HepG2 (cell line): ENCODE measurements around the gene GRHPR. TPM values are rescaled to one million over a fixed set of nuclear protein-coding genes. Genes with fewer than 3 reads are reported as not detected.
A peak's percentile ranks its signal among the peaks of the same experiment; 100 is the strongest.

Experiments used
- CHD2 ChIP-seq: IDR thresholded peaks from 2 replicates; pipeline ENCODE4 v1.6.1; 2011; ENCODE audit warnings: low read depth, low read length, improper control_type of control experiment
- KDM1A ChIP-seq: IDR thresholded peaks from 2 replicates; pipeline ENCODE4 v1.6.1; 2016; ENCODE audit warnings: missing compliant biosample characterization
- NR2F1 ChIP-seq, 2 experiments: fragments of 450-650 bp in 1 of 2; formaldehyde crosslinking in 1 of 2; IDR thresholded peaks; 2 replicates each; pipeline versions ENCODE4 v1.5.0 to v1.6.1; 2016 to 2020; ENCODE audit warnings: mild to moderate bottlenecking in 1 of 2, missing compliant biosample characterization in 1 of 2, missing genetic modification reagents in 1 of 2, moderate library complexity in 1 of 2
- POLR2AphosphoS2 ChIP-seq: IDR thresholded peaks from 2 replicates; pipeline ENCODE4 v1.6.1; 2011; ENCODE audit warnings: low read depth, low read length, improper control_type of control experiment
- RBM39 ChIP-seq: fragments of 200-400 bp; formaldehyde crosslinking; IDR thresholded peaks from one replicate; pipeline ENCODE4 v1.6.1; 2018; ENCODE audit warnings: antibody characterized with exemption, mild to moderate bottlenecking, low read depth, low read length; ENCODE audit not compliant: poor library complexity, severe bottlenecking
- SATB2 ChIP-seq: sonication (generic); formaldehyde crosslinking; IDR thresholded peaks from 2 replicates; pipeline ENCODE4 v1.5.0; 2020; ENCODE audit warnings: missing genetic modification reagents
- SOX6 ChIP-seq, 2 experiments: fragments of 450-650 bp in 1 of 2; sonication (generic) in 1 of 2; formaldehyde crosslinking in 1 of 2; IDR thresholded peaks; 2 replicates each; pipeline versions ENCODE4 v1.4.0 to v1.6.1; 2017 to 2020; ENCODE audit warnings: antibody characterized with exemption in 1 of 2, mild to moderate bottlenecking in 1 of 2, missing genetic modification reagents in 1 of 2
- TOPORS ChIP-seq: sonication (generic); formaldehyde crosslinking; IDR thresholded peaks from 2 replicates; pipeline ENCODE4 v1.8.0; 2023; ENCODE audit warnings: mild to moderate bottlenecking, missing genetic modification reagents
- ZNF263 ChIP-seq: sonication (generic); formaldehyde crosslinking; IDR thresholded peaks from 2 replicates; pipeline ENCODE4 v1.4.0; 2020; ENCODE audit warnings: missing genetic modification reagents
- ZNF354B ChIP-seq: sonication (generic); formaldehyde crosslinking; IDR thresholded peaks from 2 replicates; pipeline ENCODE4 v1.8.0; 2022; ENCODE audit warnings: mild to moderate bottlenecking, missing genetic modification reagents
- ZNF567 ChIP-seq: sonication (generic); formaldehyde crosslinking; IDR thresholded peaks from 2 replicates; pipeline ENCODE4 v1.8.1; 2023; ENCODE audit warnings: mild to moderate bottlenecking, missing genetic modification reagents, borderline replicate concordance
- ZNF891 ChIP-seq: sonication (generic); formaldehyde crosslinking; IDR thresholded peaks from 2 replicates; pipeline ENCODE4 v1.5.0; 2020; ENCODE audit warnings: mild to moderate bottlenecking, missing genetic modification reagents
- ZSCAN12 ChIP-seq: sonication (generic); formaldehyde crosslinking; IDR thresholded peaks from 2 replicates; pipeline ENCODE4 v1.9.0; 2021; ENCODE audit warnings: mild to moderate bottlenecking, missing genetic modification reagents
- ZSCAN22 ChIP-seq: sonication (generic); formaldehyde crosslinking; IDR thresholded peaks from 2 replicates; pipeline ENCODE4 v1.4.0; 2020; ENCODE audit warnings: mild to moderate bottlenecking, missing genetic modification reagents
- polyA plus RNA-seq, 8 experiments: library from polyadenylated mRNA; depleted of rRNA in 3 of 8; stranded (reverse) in 7 of 8; unstranded in 1 of 8; fragments of >200 nt; fragmentation: Illumina TruSeq in 4 of 8; extraction: Trizol in 4 of 8; gene quantifications; 2 replicates each; pipeline versions ENCODE4 v1.2.1 to v1.2.3, GENCODE V29; 2011 to 2016; ENCODE audit warnings: low read depth in 4 of 8, missing spikeins in 1 of 8, mixed read lengths in 1 of 8; ENCODE audit not compliant: insufficient read depth in 1 of 8
- total RNA-seq, 5 experiments: library from RNA; depleted of rRNA; stranded (reverse); fragments of >200 nt; fragmentation: Illumina TruSeq; extraction: Trizol; gene quantifications; 2 replicates each; pipeline ENCODE4 v1.2.3, GENCODE V29; 2016; ENCODE audit warnings: low read depth in 1 of 5
- TF ChIP-seq, protein P1 (sequence below), 2 experiments: sonication (generic) in 1 of 2; formaldehyde crosslinking in 1 of 2; IDR thresholded peaks; 2 replicates each; pipeline versions ENCODE4 v1.4.0 to v1.6.1; 2016 to 2020; ENCODE audit warnings: borderline replicate concordance in 1 of 2, low read depth in 1 of 2, mild to moderate bottlenecking in 1 of 2, missing genetic modification reagents in 1 of 2
- TF ChIP-seq, protein P2 (sequence below): sonication (generic); formaldehyde crosslinking; IDR thresholded peaks from 2 replicates; pipeline ENCODE4 v1.8.0; 2022; ENCODE audit warnings: low read depth, missing genetic modification reagents
- TF ChIP-seq, protein P3 (sequence below): sonication (generic); formaldehyde crosslinking; IDR thresholded peaks from 2 replicates; pipeline ENCODE4 v1.5.0; 2020; ENCODE audit warnings: missing genetic modification reagents
- TF ChIP-seq, protein P4 (sequence below): sonication (generic); formaldehyde crosslinking; IDR thresholded peaks from 2 replicates; pipeline ENCODE4 v1.5.0; 2020; ENCODE audit warnings: mild to moderate bottlenecking, missing genetic modification reagents
- TF ChIP-seq, protein P5 (sequence below): sonication (generic); formaldehyde crosslinking; IDR thresholded peaks from 2 replicates; pipeline ENCODE4 v1.4.0; 2020; ENCODE audit warnings: missing genetic modification reagents

Gene GRHPR
- total and polyA plus RNA-seq, 2 of the 13 experiments (the other 11 are each of a cell fraction or from before 2014, with no cell fraction given), result 113 to 115 TPM

DNA sequence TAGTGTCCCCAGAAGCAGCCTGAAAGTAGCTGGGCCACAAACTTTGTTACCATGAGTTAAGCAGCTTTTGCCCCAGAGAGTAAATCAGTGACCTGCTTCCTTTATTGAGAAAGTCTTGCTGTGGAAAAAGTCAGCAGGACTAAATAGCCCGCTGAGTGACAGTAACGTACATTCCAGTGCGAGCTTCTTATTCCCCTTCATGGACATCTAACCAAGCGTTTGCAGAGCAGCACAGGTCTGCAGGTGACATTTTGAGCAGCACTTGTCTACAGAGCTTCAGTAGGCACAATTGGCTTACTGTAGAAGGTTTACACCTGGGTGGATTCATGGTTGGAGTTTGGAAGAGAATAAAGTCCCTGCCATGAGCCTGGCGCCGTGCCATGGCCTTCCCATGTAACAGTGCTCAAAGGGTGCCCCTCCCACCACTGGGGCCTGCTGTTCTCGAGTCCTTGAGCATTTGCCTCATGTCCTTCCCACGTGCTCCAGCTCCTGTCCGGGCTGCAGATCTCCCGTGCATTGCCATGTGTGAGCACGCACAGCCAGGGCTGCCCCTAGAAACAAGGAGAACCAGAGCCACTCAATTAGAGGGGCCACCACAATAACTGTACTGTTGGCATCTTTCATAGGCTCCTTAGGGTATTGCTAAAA is 41.3 kb upstream of the GRHPR start (continued):
- TF ChIP-seq, protein P1, sequence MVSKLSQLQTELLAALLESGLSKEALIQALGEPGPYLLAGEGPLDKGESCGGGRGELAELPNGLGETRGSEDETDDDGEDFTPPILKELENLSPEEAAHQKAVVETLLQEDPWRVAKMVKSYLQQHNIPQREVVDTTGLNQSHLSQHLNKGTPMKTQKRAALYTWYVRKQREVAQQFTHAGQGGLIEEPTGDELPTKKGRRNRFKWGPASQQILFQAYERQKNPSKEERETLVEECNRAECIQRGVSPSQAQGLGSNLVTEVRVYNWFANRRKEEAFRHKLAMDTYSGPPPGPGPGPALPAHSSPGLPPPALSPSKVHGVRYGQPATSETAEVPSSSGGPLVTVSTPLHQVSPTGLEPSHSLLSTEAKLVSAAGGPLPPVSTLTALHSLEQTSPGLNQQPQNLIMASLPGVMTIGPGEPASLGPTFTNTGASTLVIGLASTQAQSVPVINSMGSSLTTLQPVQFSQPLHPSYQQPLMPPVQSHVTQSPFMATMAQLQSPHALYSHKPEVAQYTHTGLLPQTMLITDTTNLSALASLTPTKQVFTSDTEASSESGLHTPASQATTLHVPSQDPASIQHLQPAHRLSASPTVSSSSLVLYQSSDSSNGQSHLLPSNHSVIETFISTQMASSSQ (IDR thresholded peaks at IDR 0.05; ENCODE audit: low read depth), result no peak
- TF ChIP-seq, protein P1 (CRISPR knock-in tag; IDR thresholded peaks at IDR 0.05; ENCODE audit: borderline replicate concordance), result no peak
- TF ChIP-seq, protein P2, sequence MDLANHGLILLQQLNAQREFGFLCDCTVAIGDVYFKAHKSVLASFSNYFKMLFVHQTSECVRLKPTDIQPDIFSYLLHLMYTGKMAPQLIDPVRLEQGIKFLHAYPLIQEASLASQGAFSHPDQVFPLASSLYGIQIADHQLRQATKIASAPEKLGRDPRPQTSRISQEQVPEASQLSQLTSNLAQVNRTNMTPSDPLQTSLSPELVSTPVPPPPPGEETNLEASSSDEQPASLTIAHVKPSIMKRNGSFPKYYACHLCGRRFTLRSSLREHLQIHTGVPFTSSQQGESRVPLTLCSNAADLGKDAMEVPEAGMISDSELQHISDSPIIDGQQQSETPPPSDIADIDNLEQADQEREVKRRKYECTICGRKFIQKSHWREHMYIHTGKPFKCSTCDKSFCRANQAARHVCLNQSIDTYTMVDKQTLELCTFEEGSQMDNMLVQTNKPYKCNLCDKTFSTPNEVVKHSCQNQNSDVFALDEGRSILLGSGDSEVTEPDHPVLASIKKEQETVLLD (CRISPR knock-in tag), result no peak
- TF ChIP-seq ZNF891 (CRISPR knock-in tag) (peak; percentile 69; the same call in 1 of the 2 replicates), SOX6 (IDR thresholded peaks at IDR 0.05) (no peak), SOX6 (CRISPR knock-in tag; IDR thresholded peaks at IDR 0.05) (peak; percentile 71), NR2F1 (CRISPR knock-in tag; IDR thresholded peaks at IDR 0.05) (no peak), ZSCAN22 (CRISPR knock-in tag) (no peak), ZNF354B (CRISPR knock-in tag) (no peak), TOPORS (CRISPR knock-in tag) (0 out of 2 replicates have a peak, but pooled peaks have one; percentile 52), CHD2 (no peak), ZSCAN12 (CRISPR knock-in tag) (no peak), ZNF567 (CRISPR knock-in tag) (no peak), RBM39 (no peak), SATB2 (CRISPR knock-in tag) (no peak), KDM1A (CRISPR knock-in tag) (0 out of 2 replicates have a peak, but pooled peaks have one; percentile 20), POLR2AphosphoS2 (no peak), ZNF263 (CRISPR knock-in tag) (peak; percentile 58)
- TF ChIP-seq, protein P3, sequence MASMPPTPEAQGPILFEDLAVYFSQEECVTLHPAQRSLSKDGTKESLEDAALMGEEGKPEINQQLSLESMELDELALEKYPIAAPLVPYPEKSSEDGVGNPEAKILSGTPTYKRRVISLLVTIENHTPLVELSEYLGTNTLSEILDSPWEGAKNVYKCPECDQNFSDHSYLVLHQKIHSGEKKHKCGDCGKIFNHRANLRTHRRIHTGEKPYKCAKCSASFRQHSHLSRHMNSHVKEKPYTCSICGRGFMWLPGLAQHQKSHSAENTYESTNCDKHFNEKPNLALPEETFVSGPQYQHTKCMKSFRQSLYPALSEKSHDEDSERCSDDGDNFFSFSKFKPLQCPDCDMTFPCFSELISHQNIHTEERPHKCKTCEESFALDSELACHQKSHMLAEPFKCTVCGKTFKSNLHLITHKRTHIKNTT (CRISPR knock-in tag), result no peak
- TF ChIP-seq, protein P4, sequence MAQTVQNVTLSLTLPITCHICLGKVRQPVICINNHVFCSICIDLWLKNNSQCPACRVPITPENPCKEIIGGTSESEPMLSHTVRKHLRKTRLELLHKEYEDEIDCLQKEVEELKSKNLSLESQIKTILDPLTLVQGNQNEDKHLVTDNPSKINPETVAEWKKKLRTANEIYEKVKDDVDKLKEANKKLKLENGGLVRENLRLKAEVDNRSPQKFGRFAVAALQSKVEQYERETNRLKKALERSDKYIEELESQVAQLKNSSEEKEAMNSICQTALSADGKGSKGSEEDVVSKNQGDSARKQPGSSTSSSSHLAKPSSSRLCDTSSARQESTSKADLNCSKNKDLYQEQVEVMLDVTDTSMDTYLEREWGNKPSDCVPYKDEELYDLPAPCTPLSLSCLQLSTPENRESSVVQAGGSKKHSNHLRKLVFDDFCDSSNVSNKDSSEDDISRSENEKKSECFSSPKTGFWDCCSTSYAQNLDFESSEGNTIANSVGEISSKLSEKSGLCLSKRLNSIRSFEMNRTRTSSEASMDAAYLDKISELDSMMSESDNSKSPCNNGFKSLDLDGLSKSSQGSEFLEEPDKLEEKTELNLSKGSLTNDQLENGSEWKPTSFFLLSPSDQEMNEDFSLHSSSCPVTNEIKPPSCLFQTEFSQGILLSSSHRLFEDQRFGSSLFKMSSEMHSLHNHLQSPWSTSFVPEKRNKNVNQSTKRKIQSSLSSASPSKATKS, result no peak
- TF ChIP-seq, protein P5, sequence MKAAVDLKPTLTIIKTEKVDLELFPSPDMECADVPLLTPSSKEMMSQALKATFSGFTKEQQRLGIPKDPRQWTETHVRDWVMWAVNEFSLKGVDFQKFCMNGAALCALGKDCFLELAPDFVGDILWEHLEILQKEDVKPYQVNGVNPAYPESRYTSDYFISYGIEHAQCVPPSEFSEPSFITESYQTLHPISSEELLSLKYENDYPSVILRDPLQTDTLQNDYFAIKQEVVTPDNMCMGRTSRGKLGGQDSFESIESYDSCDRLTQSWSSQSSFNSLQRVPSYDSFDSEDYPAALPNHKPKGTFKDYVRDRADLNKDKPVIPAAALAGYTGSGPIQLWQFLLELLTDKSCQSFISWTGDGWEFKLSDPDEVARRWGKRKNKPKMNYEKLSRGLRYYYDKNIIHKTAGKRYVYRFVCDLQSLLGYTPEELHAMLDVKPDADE (CRISPR knock-in tag), result no peak
